Effector memory CD4-positive, alpha-beta T cell (primary cell): ENCODE results near the gene FAM20C.

Experiments used
- DNase-seq, 3 donors: peaks; one replicate each; pipeline ENCODE4 v3.0.0-alpha.2; 2020
- H3K27ac ChIP-seq: 2 replicates; pipeline ENCODE4 v1.7.0; 2013; ENCODE audit warnings: mild to moderate bottlenecking, low read length, moderate library complexity; ENCODE audit not compliant: insufficient read depth, poor library complexity, severe bottlenecking
- H3K27me3 ChIP-seq: replicated peaks from 2 replicates; pipeline ENCODE4 v1.7.0; 2013; ENCODE audit warnings: mild to moderate bottlenecking, low read length; ENCODE audit not compliant: insufficient read depth, control insufficient read depth, poor library complexity, severe bottlenecking
- H3K36me3 ChIP-seq: 2 replicates; pipeline ENCODE4 v1.7.0; 2013; ENCODE audit warnings: mild to moderate bottlenecking, low read length, moderate library complexity; ENCODE audit not compliant: control insufficient read depth, insufficient read depth
- H3K4me1 ChIP-seq: 2 replicates; pipeline ENCODE4 v1.7.0; 2013; ENCODE audit warnings: low read length, mild to moderate bottlenecking; ENCODE audit not compliant: control insufficient read depth, insufficient read depth, poor library complexity, severe bottlenecking
- H3K4me3 ChIP-seq: 2 replicates; pipeline ENCODE4 v1.7.0; 2013; ENCODE audit warnings: low read length, low read depth, mild to moderate bottlenecking; ENCODE audit not compliant: insufficient read depth, poor library complexity, severe bottlenecking
- H3K9me3 ChIP-seq: 2 replicates; pipeline ENCODE4 v1.7.0; 2013; ENCODE audit warnings: mild to moderate bottlenecking, low read length, moderate library complexity; ENCODE audit not compliant: control insufficient read depth

The FAM20C gene

GRCh38 chr7:192701-193480 lies 520 bp downstream of the FAM20C start:
- H3K4me1 ChIP-seq = peaks cover 6% of the 10 kb centered on the region
- H3K36me3 ChIP-seq = no peaks in the 10 kb centered on the region
- no peak for DNase-seq
- no peaks in the 10 kb centered on the region for H3K9me3 ChIP-seq
- peaks cover 9% of the 10 kb centered on the region for H3K27me3 ChIP-seq
- H3K27ac ChIP-seq = no peak overlapping the region
- H3K4me3 ChIP-seq = no peak overlapping the region

- DNase-seq = no peak
- Histone ChIP-seq H3K9me3 (no peaks in the 10 kb centered on the region), H3K4me3 (no peak overlapping the region), H3K36me3 (no peaks in the 10 kb centered on the region), H3K27ac (no peak overlapping the region), H3K27me3 (peaks cover 9% of the 10 kb centered on the region), H3K4me1 (peaks cover 6% of the 10 kb centered on the region)
These were observed 1.3 kb downstream of the FAM20C start for GRCh38 chr7:193481-194251.

- no peak overlapping the region for H3K27ac ChIP-seq
- H3K36me3 ChIP-seq = no peaks in the 10 kb centered on the region
- no peak for DNase-seq
These were observed 2.1 kb downstream of the FAM20C start for GRCh38 chr7:194252-195009.

GRCh38 chr7:195010-195829 lies 2.8 kb downstream of the FAM20C start:
- Histone ChIP-seq H3K27ac (no peak overlapping the region), H3K4me3 (no peak overlapping the region), H3K4me1 (peaks cover 6% of the 10 kb centered on the region), H3K27me3 (peaks cover 9% of the 10 kb centered on the region), H3K9me3 (no peaks in the 10 kb centered on the region), H3K36me3 (no peaks in the 10 kb centered on the region)
- no peak for DNase-seq

More at GRCh38 chr7:194252-195009, 2.1 kb downstream of the FAM20C start:
- H3K27me3 ChIP-seq = peaks cover 9% of the 10 kb centered on the region
- H3K4me1 ChIP-seq = peaks cover 6% of the 10 kb centered on the region
- H3K4me3 ChIP-seq = no peak overlapping the region
- no peaks in the 10 kb centered on the region for H3K9me3 ChIP-seq

- DNase-seq = no peak
- Histone ChIP-seq H3K4me1 (peaks cover 6% of the 10 kb centered on the region), H3K27ac (no peak overlapping the region), H3K27me3 (peaks cover 8% of the 10 kb centered on the region), H3K36me3 (no peaks in the 10 kb centered on the region), H3K4me3 (no peak overlapping the region), H3K9me3 (no peaks in the 10 kb centered on the region)
These were observed 3.4 kb downstream of the FAM20C start for GRCh38 chr7:195830-196128.

GRCh38 chr7:196283-196682 lies 3.9 kb downstream of the FAM20C start:
- no peak for DNase-seq

GRCh38 chr7:196778-197321 lies 4.5 kb downstream of the FAM20C start:
- no peaks in the 10 kb centered on the region for H3K27me3 ChIP-seq
- no peaks in the 10 kb centered on the region for H3K36me3 ChIP-seq
- no peak overlapping the region for H3K27ac ChIP-seq
- no peaks in the 10 kb centered on the region for H3K4me1 ChIP-seq
- H3K4me3 ChIP-seq = no peak overlapping the region
- no peak for DNase-seq
- H3K9me3 ChIP-seq = no peaks in the 10 kb centered on the region

More at GRCh38 chr7:196283-196682, 3.9 kb downstream of the FAM20C start:
- Histone ChIP-seq H3K27ac (no peak overlapping the region), H3K36me3 (no peaks in the 10 kb centered on the region), H3K27me3 (peaks cover 4% of the 10 kb centered on the region), H3K4me3 (no peak overlapping the region), H3K9me3 (no peaks in the 10 kb centered on the region), H3K4me1 (peaks cover 4% of the 10 kb centered on the region)

- H3K27me3 ChIP-seq = no peaks in the 10 kb centered on the region
- DNase-seq = no peak
- H3K4me1 ChIP-seq = no peaks in the 10 kb centered on the region
- no peak overlapping the region for H3K4me3 ChIP-seq
- no peaks in the 10 kb centered on the region for H3K9me3 ChIP-seq
- no peak overlapping the region for H3K27ac ChIP-seq
- H3K36me3 ChIP-seq = no peaks in the 10 kb centered on the region
These were observed 5.3 kb downstream of the FAM20C start for GRCh38 chr7:197413-198335.
